Activated B cell treated with CpG ODN at 0.5 μM for 24 hours (primary cell): ENCODE data around the gene NFX1. TPM values are rescaled to one million over a fixed set of nuclear protein-coding genes. Genes with fewer than 3 reads are reported as not detected.

Experiments
- ATAC-seq: fragments of 200-7000 bp; cut with Tn5 transposase; one replicate; pipeline ENCODE4 v1.10.0; 2021; ENCODE audit warnings: low read depth, mild to moderate bottlenecking, moderate library complexity
- CTCF ChIA-PET: fragments of 350-600 bp; sonication (Branson Sonifier 250); formaldehyde crosslinking; loops from one replicate; lab custom pipeline; 2021; ENCODE audit warnings: antibody characterized with exemption; lab: Charles Lee
- POLR2A ChIA-PET: fragments of 350-600 bp; sonication (Branson Sonifier 250); formaldehyde crosslinking; loops from one replicate; lab custom pipeline; 2021; ENCODE audit warnings: antibody characterized with exemption; lab: Charles Lee
- DNase-seq: peaks from one replicate; pipeline ENCODE4 v3.0.0; 2022
- H3K27ac Mint-ChIP-seq: one replicate; pipeline ENCODE4 v1.8.0; 2020; ENCODE audit warnings: mixed read lengths
- H3K27me3 Mint-ChIP-seq: one replicate; pipeline ENCODE4 v1.8.0; 2021; ENCODE audit warnings: mixed read lengths
- H3K36me3 Mint-ChIP-seq: one replicate; pipeline ENCODE4 v1.8.0; 2021; ENCODE audit warnings: low read depth, mixed read lengths
- H3K4me1 Mint-ChIP-seq: one replicate; pipeline ENCODE4 v1.8.0; 2021; ENCODE audit warnings: mixed read lengths
- H3K4me3 Mint-ChIP-seq: one replicate; pipeline ENCODE4 v1.8.0; 2020; ENCODE audit warnings: mild to moderate bottlenecking, mixed read lengths
- H3K9me3 Mint-ChIP-seq: one replicate; pipeline ENCODE4 v1.8.0; 2020; ENCODE audit warnings: mixed read lengths
- CTCF ChIP-seq: fragments of 200-600 bp; IDR thresholded peaks from one replicate; pipeline ENCODE4 v1.8.0; 2022; ENCODE audit warnings: antibody characterized with exemption, mild to moderate bottlenecking
- intact Hi-C: fragments of 100-400 bp; cut with micrococcal nuclease; formaldehyde crosslinking; loops from one replicate; pipeline ENCODE4 v1.15.1; 2024
- total RNA-seq: library from RNA; stranded (reverse); gene quantifications from 2 replicates; pipeline ENCODE4 v1.2.3, GENCODE V29; 2022

NFX1 gene
- total RNA-seq, 1 donor from 2014 or later = 57.2 TPM

GRCh38 chr9:33246269-33246860, 44.0 kb upstream of the NFX1 start:
- Mint-ChIP-seq H3K4me3 (no peak overlapping the region), H3K27me3 (no peaks in the 10 kb centered on the region), H3K27ac (no peak overlapping the region), H3K4me1 (peaks cover 11% of the 10 kb centered on the region), H3K9me3 (no peaks in the 10 kb centered on the region), H3K36me3 (peaks cover 13% of the 10 kb centered on the region)
- CTCF ChIA-PET = no interaction called here
- ATAC-seq (no peak), DNase-seq (no peak)
- POLR2A ChIA-PET = no interaction called here
- no peak for TF ChIP-seq CTCF
- intact Hi-C loops = no loop called here

DNA sequence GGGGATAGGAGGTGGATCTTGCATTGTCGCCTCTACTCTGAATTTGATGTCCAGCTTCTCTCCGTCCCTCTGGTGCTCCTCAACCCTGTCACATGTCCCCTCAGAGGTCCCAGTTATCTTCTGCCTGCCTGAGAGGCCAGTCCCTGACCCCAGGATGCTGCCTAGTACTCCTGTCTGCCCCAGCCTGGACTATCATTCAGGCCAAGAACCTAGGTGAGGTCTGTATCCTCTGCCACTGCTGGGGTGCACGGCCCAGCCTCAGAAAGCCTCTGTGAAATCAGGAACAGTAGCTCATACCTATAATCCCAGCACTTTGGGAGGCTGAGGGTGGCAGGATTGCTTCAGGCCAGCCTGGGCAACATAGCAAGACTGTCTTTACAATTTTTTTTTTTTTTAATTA, 41.7 kb upstream of the NFX1 start:
- TF ChIP-seq CTCF = no peak
- peaks cover 11% of the 10 kb centered on the region for H3K4me1 Mint-ChIP-seq
- H3K27ac Mint-ChIP-seq = no peak overlapping the region
- intact Hi-C loops = no loop called here
- H3K27me3 Mint-ChIP-seq = no peaks in the 10 kb centered on the region
- POLR2A ChIA-PET = no interaction called here
- DNase-seq (no peak), ATAC-seq (no peak)
- H3K4me3 Mint-ChIP-seq = no peak overlapping the region
- CTCF ChIA-PET = no interaction called here
- H3K9me3 Mint-ChIP-seq = no peaks in the 10 kb centered on the region
- H3K36me3 Mint-ChIP-seq = peaks cover 27% of the 10 kb centered on the region

- ATAC-seq (peak; percentile 37), DNase-seq (no peak)
- H3K27me3 Mint-ChIP-seq = no peaks in the 10 kb centered on the region
- CTCF ChIA-PET = no interaction called here
- no peak for TF ChIP-seq CTCF
- intact Hi-C loops = no loop called here
- no peak overlapping the region for H3K27ac Mint-ChIP-seq
- H3K36me3 Mint-ChIP-seq = peaks cover 30% of the 10 kb centered on the region
- POLR2A ChIA-PET = no interaction called here
- H3K4me3 Mint-ChIP-seq = no peak overlapping the region
- H3K9me3 Mint-ChIP-seq = no peaks in the 10 kb centered on the region
- peaks cover 11% of the 10 kb centered on the region for H3K4me1 Mint-ChIP-seq
Observed at GRCh38 chr9:33249087-33249658, 41.1 kb upstream of the NFX1 start.

GRCh38 chr9:33249983-33250382, 40.3 kb upstream of the NFX1 start:
- ChIA-PET POLR2A (no interaction called here), CTCF (no interaction called here)
- peaks cover 38% of the 10 kb centered on the region for H3K36me3 Mint-ChIP-seq

More at GRCh38 chr9:33249983-33250382, 40.3 kb upstream of the NFX1 start:
- Mint-ChIP-seq H3K4me1 (peaks cover 11% of the 10 kb centered on the region), H3K27me3 (no peaks in the 10 kb centered on the region), H3K27ac (peak overlapping the region; percentile 47), H3K9me3 (no peaks in the 10 kb centered on the region), H3K4me3 (no peak overlapping the region)
- intact Hi-C loops = no loop called here
- DNase-seq = no peak
- no peak for ATAC-seq
- no peak for TF ChIP-seq CTCF
